OCI-LY3 (cell line): ENCODE measurements around the gene ZNF185.

Experiments
- H2AFZ ChIP-seq: fragments of 200-600, 300-600 bp; shearing (Covaris generic); 2 replicates; pipeline ENCODE4 v1.6.0; 2014; ENCODE audit warnings: antibody characterized with exemption, low read depth, low read length
- H3K27ac ChIP-seq: fragments of 200-600, 300-600 bp; sonication (generic); 2 replicates; pipeline ENCODE4 v1.5.1; 2014; ENCODE audit warnings: mild to moderate bottlenecking, low read length, moderate library complexity, mixed read lengths
- H3K27me3 ChIP-seq: fragments of 200-600, 300-600 bp; sonication (generic); 2 replicates; pipeline ENCODE4 v1.6.1; 2014; ENCODE audit warnings: low read depth, low read length, mixed read lengths
- H3K36me3 ChIP-seq: fragments of 200-600, 300-600 bp; sonication (generic); replicated peaks from 2 replicates; pipeline ENCODE3; 2014; ENCODE audit warnings: low read depth, low read length, mixed read lengths
- H3K4me1 ChIP-seq: fragments of 300-600, 200-600 bp; sonication (generic); 2 replicates; pipeline ENCODE4 v1.6.1; 2014; ENCODE audit warnings: low read length, mixed read lengths
- H3K4me2 ChIP-seq: fragments of 200-600, 300-600 bp; sonication (generic); 2 replicates; pipeline ENCODE4 v1.6.1; 2014; ENCODE audit warnings: low read length, mixed read lengths
- H3K4me3 ChIP-seq: fragments of 300-600, 200-600 bp; sonication (generic); 2 replicates; pipeline ENCODE4 v1.5.1; 2014; ENCODE audit warnings: antibody characterized with exemption, mild to moderate bottlenecking, low read length, moderate library complexity
- H3K79me2 ChIP-seq: fragments of 300-600, 200-600 bp; shearing (Covaris generic); 2 replicates; pipeline ENCODE4 v1.6.1; 2014; ENCODE audit warnings: mild to moderate bottlenecking, low read length, mixed read lengths
- H3K9ac ChIP-seq: fragments of 300-600, 200-600 bp; shearing (Covaris generic); 2 replicates; pipeline ENCODE4 v1.6.0; 2014; ENCODE audit warnings: mild to moderate bottlenecking, low read length, moderate library complexity
- H3K9me3 ChIP-seq: fragments of 200-600, 300-600 bp; shearing (Covaris generic); 2 replicates; pipeline ENCODE4 v1.6.1; 2014; ENCODE audit warnings: low read length, mixed read lengths; ENCODE audit not compliant: insufficient read depth
- H4K20me1 ChIP-seq: fragments of 200-600, 300-600 bp; sonication (generic); 2 replicates; pipeline ENCODE4 v1.6.1; 2016; ENCODE audit warnings: low read length, mixed read lengths; ENCODE audit not compliant: insufficient read depth
- CTCF ChIP-seq: fragments of 200-600, 300-600 bp; sonication (generic); IDR thresholded peaks from 2 replicates; pipeline ENCODE4 v1.5.1; 2014; ENCODE audit warnings: antibody characterized with exemption, low read length, low read depth
- EZH2phosphoT487 ChIP-seq: fragments of 200-600 bp; shearing (Covaris generic); IDR thresholded peaks from 2 replicates; pipeline ENCODE4 v1.6.1; 2018; ENCODE audit warnings: antibody characterized with exemption, mixed run types, low read depth

The ZNF185 gene

GRCh38 chrX:152946681-152947080, 48.8 kb downstream of the ZNF185 start:
- TF ChIP-seq CTCF, result no peak
- no peak for TF ChIP-seq EZH2phosphoT487

More at GRCh38 chrX:152946681-152947080, 48.8 kb downstream of the ZNF185 start:
- no peak overlapping the region for H3K27ac ChIP-seq
- no peak overlapping the region for H3K4me2 ChIP-seq
- no peak overlapping the region for H3K4me3 ChIP-seq
- H3K79me2 ChIP-seq, result no peaks in the 10 kb centered on the region
- no peak overlapping the region for H2AFZ ChIP-seq
- H3K9ac ChIP-seq, result no peak overlapping the region
- H3K9me3 ChIP-seq, result no peaks in the 10 kb centered on the region
- H3K36me3 ChIP-seq, result no peaks in the 10 kb centered on the region
- peaks cover 4% of the 10 kb centered on the region; the same call in 1 of the 2 replicates for H3K4me1 ChIP-seq
- no peaks in the 10 kb centered on the region for H3K27me3 ChIP-seq
- no peaks in the 10 kb centered on the region for H4K20me1 ChIP-seq
